Stimulated activated naive CD4-positive, alpha-beta T cell (primary cell): ENCODE results near the gene LAIR2.
"Not testable (repeated sequence)": the region's sequence is repeated elsewhere in the genome, so short reads cannot be mapped to it uniquely, and the experiment has no call there.

ENCODE experiments used
- DNase-seq, 6 experiments: peaks; one replicate each; lab custom pipeline; 2025; lab: John Stamatoyannopoulos, UW

Gene LAIR2

GRCh38 chr19:54493967-54494585 is 8.6 kb upstream of the LAIR2 start:
- DNase-seq: no peak

- DNase-seq: not testable (repeated sequence)
Measured at GRCh38 chr19:54495284-54495683, 7.3 kb upstream of the LAIR2 start.

- peak in 3 of 6 experiments; percentile 9 to 16 (median 14) for DNase-seq
Measured at GRCh38 chr19:54497747-54498450, 4.7 kb upstream of the LAIR2 start.

- not testable (repeated sequence) for DNase-seq
Measured at GRCh38 chr19:54498451-54498772, 4.2 kb upstream of the LAIR2 start.

- DNase-seq: not testable (repeated sequence)
Measured at GRCh38 chr19:54505542-54505941, 2.9 kb downstream of the LAIR2 start.

GRCh38 chr19:54506079-54506478 is 3.4 kb downstream of the LAIR2 start:
- DNase-seq: no peak

GRCh38 chr19:54507038-54507717 is 4.5 kb downstream of the LAIR2 start:
- DNase-seq: not testable (repeated sequence)

GRCh38 chr19:54507824-54508223 is 5.2 kb downstream of the LAIR2 start:
- DNase-seq: no peak

GRCh38 chr19:54508487-54508886 is 5.9 kb downstream of the LAIR2 start:
- DNase-seq: not testable (repeated sequence)

GRCh38 chr19:54509200-54509940 is 6.7 kb downstream of the LAIR2 start:
- DNase-seq: not testable (repeated sequence)

GRCh38 chr19:54515156-54515555 is 12.5 kb downstream of the LAIR2 start:
- no peak for DNase-seq

GRCh38 chr19:54517483-54517882 is 14.9 kb downstream of the LAIR2 start:
- peak in 5 of 6 experiments; percentile 2 to 48 (median 15) for DNase-seq

GRCh38 chr19:54518844-54519243 is 16.2 kb downstream of the LAIR2 start:
- no peak for DNase-seq

- DNase-seq: no peak
Measured at GRCh38 chr19:54521022-54521859, 18.6 kb downstream of the LAIR2 start.

GRCh38 chr19:54521860-54522513 is 19.4 kb downstream of the LAIR2 start:
- no peak for DNase-seq

GRCh38 chr19:54523403-54523802 is 20.8 kb downstream of the LAIR2 start:
- no peak for DNase-seq

- no peak for DNase-seq
Measured at GRCh38 chr19:54525636-54526035, 23.0 kb downstream of the LAIR2 start.

GRCh38 chr19:54526972-54527371 is 24.3 kb downstream of the LAIR2 start:
- DNase-seq: no peak

- no peak for DNase-seq
Measured at GRCh38 chr19:54530866-54531265, 28.2 kb downstream of the LAIR2 start.

- DNase-seq: no peak
Measured at GRCh38 chr19:54532528-54532927, 29.9 kb downstream of the LAIR2 start.

GRCh38 chr19:54533476-54533875 is 30.8 kb downstream of the LAIR2 start:
- no peak for DNase-seq
